ENCODE results near the gene DEPDC1B. TPM values are rescaled to one million over a fixed set of nuclear protein-coding genes. Genes with fewer than 3 reads are reported as not detected.

The DEPDC1B gene
- total and polyA plus RNA-seq, 2 of the 8 experiments (the other 6 are each of a cell fraction or from before 2014, with no cell fraction given) = 30.8 to 67.4 TPM

DNA sequence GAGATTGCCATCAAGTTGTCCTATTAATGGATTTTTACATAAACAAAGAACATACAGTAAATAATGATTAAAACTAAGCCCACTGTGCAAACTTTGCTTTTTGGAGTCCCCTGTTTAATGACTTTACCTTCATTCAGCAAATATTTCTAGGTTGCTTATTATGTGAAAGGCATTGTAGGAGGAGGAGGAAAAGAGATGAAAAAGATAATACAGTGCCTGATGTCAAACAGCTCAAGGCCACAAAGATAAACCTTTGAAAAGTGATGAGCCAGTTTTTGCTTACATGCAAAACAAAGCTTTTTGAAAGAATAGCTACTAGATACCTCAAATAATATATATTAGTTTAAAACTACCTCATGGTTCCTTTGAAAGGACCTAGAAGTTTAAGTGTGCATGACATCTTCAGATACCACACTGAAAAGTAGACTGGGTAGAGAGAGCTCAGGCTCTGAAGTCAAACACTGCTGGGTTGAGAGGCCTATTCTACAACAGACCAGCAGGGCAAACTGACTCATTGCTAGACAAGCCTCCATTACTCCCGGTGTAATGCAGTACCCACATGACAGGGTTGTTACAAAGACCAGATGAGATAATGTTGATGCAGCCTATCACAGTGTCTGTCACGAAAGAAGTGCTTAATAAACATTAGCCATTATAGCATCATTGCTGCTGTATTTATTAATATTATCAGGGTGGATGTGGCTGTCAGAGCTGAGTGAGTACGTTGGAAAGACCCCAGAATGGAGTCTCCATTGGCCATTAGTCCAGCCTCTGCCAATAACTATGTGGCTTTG is 11.8 kb downstream of the DEPDC1B start (continued):
- peak; percentile 11 to 42; a peak in 3 of 4 replicates for TF ChIP-seq RAD21 (IDR thresholded peaks at IDR 0.05 in 1 of 2, conservative IDR thresholded peaks at IDR 0.05 in 1 of 2; ENCODE audit: low read depth in 2 of 2, low read length in 2 of 2)
- no peak for TF ChIP-seq ASH2L (IDR thresholded peaks at IDR 0.05; ENCODE audit: low read length)
- TF ChIP-seq RXRA (IDR thresholded peaks at IDR 0.05; ENCODE audit: insufficient read depth, low read depth, low read length) = no peak
- no peak for TF ChIP-seq TAF1 (IDR thresholded peaks at IDR 0.05; ENCODE audit: low read depth, low read length)
- no peak for TF ChIP-seq NANOG (IDR thresholded peaks at IDR 0.05; ENCODE audit: insufficient read depth, low read depth, low read length, poor library complexity, severe bottlenecking)

Measured in H1 (cell line).